ENCODE data around the gene PHETA2. TPM values are rescaled to one million over a fixed set of nuclear protein-coding genes. Genes with fewer than 3 reads are reported as not detected.

The PHETA2 gene
- total RNA-seq, 6 donors from 2014 or later: 7.3 to 18.5 (median 13.6) TPM

DNA sequence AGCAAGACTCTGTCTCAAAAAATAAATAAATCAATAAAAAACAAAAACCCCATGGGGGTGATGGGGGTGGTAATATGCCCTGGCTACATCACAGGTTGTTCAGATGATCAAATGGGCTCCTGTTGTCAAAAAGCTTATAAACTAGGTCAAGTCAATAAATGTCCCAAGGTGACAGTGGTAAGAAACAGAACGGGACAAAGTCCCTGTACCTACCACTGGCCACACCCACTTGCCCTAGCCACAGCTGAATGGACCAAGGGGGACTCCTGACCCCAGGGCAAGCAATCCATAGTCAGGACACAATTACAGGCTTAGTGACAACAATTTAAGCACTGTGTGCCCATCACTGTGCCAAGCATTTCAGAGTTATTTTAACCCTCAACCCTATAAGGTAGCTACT, 9.4 kb upstream of the PHETA2 start:
- H3K36me3 ChIP-seq: peaks cover 4 to 79% (median 64%) of the 10 kb centered on the region in 4 donors
- H3K27ac ChIP-seq: no peak overlapping the region
- no peak for ATAC-seq (ENCODE audit: low FRiP score in 2 of 2)
- DNase-seq: no peak
- no peaks in the 10 kb centered on the region for H3K27me3 ChIP-seq
- peaks cover 1 to 13% (median 5%) of the 10 kb centered on the region in 4 donors for H3K4me1 ChIP-seq
- WGBS, 2 donors: 91 to 100% methylated on average over 1 of the region's 1 CpG
- TF ChIP-seq, protein P1, sequence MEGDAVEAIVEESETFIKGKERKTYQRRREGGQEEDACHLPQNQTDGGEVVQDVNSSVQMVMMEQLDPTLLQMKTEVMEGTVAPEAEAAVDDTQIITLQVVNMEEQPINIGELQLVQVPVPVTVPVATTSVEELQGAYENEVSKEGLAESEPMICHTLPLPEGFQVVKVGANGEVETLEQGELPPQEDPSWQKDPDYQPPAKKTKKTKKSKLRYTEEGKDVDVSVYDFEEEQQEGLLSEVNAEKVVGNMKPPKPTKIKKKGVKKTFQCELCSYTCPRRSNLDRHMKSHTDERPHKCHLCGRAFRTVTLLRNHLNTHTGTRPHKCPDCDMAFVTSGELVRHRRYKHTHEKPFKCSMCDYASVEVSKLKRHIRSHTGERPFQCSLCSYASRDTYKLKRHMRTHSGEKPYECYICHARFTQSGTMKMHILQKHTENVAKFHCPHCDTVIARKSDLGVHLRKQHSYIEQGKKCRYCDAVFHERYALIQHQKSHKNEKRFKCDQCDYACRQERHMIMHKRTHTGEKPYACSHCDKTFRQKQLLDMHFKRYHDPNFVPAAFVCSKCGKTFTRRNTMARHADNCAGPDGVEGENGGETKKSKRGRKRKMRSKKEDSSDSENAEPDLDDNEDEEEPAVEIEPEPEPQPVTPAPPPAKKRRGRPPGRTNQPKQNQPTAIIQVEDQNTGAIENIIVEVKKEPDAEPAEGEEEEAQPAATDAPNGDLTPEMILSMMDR (IDR thresholded peaks at IDR 0.05): no peak
- TF ChIP-seq EP300 (IDR thresholded peaks at IDR 0.05) (no peak), POLR2A (IDR thresholded peaks at IDR 0.05) (no peak), POLR2AphosphoS5 (IDR thresholded peaks at IDR 0.05) (no peak)
- H3K4me3 ChIP-seq: no peak overlapping the region
- no peaks in the 10 kb centered on the region for H3K9me3 ChIP-seq

DNA sequence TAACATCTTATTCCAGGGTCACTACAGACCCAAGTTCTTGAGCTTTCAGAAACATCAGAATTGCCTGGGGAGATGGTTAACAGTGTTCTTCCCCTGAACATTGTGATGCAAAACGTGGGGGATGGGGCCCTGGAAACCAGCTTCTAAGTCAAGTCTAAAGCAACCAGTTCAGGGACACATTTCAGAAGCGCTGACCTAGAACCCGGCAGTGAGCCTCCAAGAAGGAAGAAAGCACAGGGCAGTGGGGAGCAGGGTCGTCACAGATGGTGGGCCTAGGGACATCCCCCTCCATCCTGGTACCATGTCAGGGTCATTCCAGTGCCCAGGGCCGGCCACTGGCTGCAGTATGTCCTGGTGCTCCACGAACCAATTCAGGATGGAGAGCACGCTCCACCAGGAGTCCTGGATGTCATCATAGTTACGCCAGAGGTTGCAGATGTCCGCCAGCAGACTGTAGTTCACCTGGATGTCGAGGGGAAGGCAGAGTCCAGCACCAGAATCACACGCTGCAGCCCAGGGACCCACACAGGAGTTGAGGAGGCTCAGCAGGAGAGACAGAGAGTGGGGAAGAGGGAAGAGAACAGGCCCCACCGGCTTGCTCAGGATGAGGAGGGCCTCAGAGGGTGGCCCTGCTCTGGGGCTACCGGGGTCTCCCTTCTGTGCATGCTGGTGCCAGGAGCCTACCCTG, 8.5 kb upstream of the PHETA2 start:
- Histone ChIP-seq H3K27me3 (no peaks in the 10 kb centered on the region), H3K36me3 (peaks cover 4 to 70% (median 55%) of the 10 kb centered on the region in 4 donors), H3K4me1 (peaks cover 8 to 20% (median 10%) of the 10 kb centered on the region in 4 donors), H3K9me3 (no peaks in the 10 kb centered on the region), H3K27ac (no peak overlapping the region), H3K4me3 (no peak overlapping the region)
- DNase-seq: no peak
- WGBS, 2 donors: 89 to 92% methylated on average over 9 to 13 of the region's 13 CpGs
- no peak for ATAC-seq (ENCODE audit: low FRiP score in 2 of 2)
- TF ChIP-seq, protein P1 (IDR thresholded peaks at IDR 0.05): no peak
- TF ChIP-seq POLR2A (IDR thresholded peaks at IDR 0.05) (no peak), EP300 (IDR thresholded peaks at IDR 0.05) (no peak), POLR2AphosphoS5 (IDR thresholded peaks at IDR 0.05) (no peak)

DNA sequence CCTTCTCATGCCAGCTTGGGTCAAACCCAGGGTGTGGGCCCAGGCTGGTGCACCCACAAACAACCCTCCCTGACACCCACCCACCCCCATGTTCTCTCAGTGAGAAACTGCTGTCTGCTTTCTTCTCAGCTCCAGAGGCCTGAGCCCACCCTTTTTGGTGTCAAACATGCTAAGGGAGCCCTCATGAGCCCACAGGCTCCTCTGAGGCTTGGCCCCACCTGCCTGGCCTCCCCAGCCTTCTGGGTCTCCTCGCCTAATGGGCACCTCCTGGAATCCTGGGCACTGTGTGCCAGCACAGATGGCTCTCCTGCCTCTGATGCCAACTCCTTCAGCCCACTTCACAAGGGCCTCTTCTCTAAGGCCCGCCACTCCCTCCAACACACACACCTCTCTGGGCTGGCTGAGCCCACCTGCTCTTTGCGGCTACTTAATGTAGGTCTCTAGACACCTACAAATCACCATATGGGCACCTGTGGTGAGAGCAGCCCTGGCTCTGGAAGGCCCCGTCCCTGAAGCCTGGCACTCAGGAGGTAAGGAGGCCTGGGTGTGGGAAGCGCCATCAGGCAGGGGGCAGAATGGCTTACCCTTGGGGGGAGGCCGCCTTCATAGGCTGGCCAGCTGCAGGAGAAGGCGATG, 7.8 kb upstream of the PHETA2 start:
- Histone ChIP-seq H3K4me1 (peaks cover 12 to 23% (median 14%) of the 10 kb centered on the region in 4 donors), H3K27me3 (no peaks in the 10 kb centered on the region), H3K36me3 (peaks cover under 1 to 63% (median 48%) of the 10 kb centered on the region in 4 donors), H3K4me3 (no peak overlapping the region), H3K9me3 (no peaks in the 10 kb centered on the region), H3K27ac (no peak overlapping the region)
- 93 to 100% methylated on average over 3 to 7 of the region's 7 CpGs for WGBS, 2 donors
- TF ChIP-seq POLR2AphosphoS5 (IDR thresholded peaks at IDR 0.05) (no peak), POLR2A (IDR thresholded peaks at IDR 0.05) (no peak), EP300 (IDR thresholded peaks at IDR 0.05) (no peak)
- TF ChIP-seq, protein P1 (IDR thresholded peaks at IDR 0.05): no peak
- peak in 1 of 2 donors; percentile 33 for DNase-seq
- no peak for ATAC-seq (ENCODE audit: low FRiP score in 2 of 2)

DNA sequence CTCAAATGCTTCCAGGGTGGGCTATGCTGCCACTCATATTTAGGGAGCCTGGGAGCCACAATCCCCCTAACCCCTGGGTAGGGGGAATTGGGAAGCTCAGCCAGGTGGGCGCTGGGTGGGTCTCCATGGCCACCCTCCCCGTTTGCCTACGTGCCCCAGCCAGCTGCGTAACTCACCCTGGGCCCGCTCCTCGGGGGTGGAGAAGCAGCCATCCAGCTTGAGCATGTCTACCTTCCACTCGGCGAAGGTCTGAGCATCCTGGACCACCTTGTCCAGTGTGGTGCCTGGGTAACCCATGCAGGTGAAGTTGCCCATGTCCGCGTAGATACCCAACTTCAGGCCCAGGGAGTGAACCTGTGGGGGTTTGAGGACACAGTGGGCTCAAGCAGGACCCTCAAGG, 7.1 kb upstream of the PHETA2 start:
- H3K27ac ChIP-seq: no peak overlapping the region
- 97% methylated on average over 10 of the region's 10 CpGs; no CpG with 5 or more reads in 1 of the 2 donors for WGBS, 2 donors
- no peaks in the 10 kb centered on the region for H3K9me3 ChIP-seq
- H3K36me3 ChIP-seq: peaks cover 0 to 56% (median 43%) of the 10 kb centered on the region in 4 donors
- peaks cover 18 to 29% (median 19%) of the 10 kb centered on the region in 4 donors for H3K4me1 ChIP-seq
- peak in 1 of 2 donors; percentile 46 for DNase-seq
- no peak overlapping the region for H3K4me3 ChIP-seq
- H3K27me3 ChIP-seq: no peaks in the 10 kb centered on the region
- TF ChIP-seq POLR2A (IDR thresholded peaks at IDR 0.05): no peak
- TF ChIP-seq POLR2AphosphoS5 (IDR thresholded peaks at IDR 0.05): no peak
- no peak for TF ChIP-seq EP300 (IDR thresholded peaks at IDR 0.05)
- TF ChIP-seq, protein P1 (IDR thresholded peaks at IDR 0.05): no peak
- ATAC-seq (ENCODE audit: low FRiP score in 2 of 2): no peak
